A673 (cell line): ENCODE results near the gene WFDC13. TPM values are rescaled to one million over a fixed set of nuclear protein-coding genes. Genes with fewer than 3 reads are reported as not detected.
"Not testable (repeated sequence)": the region's sequence is repeated elsewhere in the genome, so short reads cannot be mapped to it uniquely, and the experiment has no call there.

Source experiments
- BruUV-seq: library from RNA; stranded (reverse); fragments of 400-500 nt; replicated peaks from 2 replicates; lab custom pipeline; 2021; lab: Mats Ljungman, UMichigan
- CTCF ChIA-PET: fragments of 300-600 bp; sonication (Branson Sonifier 250); formaldehyde crosslinking; loops from one replicate; lab custom pipeline; 2022; ENCODE audit warnings: antibody characterized with exemption; lab: Charles Lee
- POLR2A ChIA-PET: fragments of 300-600 bp; sonication (Branson Sonifier 250); formaldehyde crosslinking; loops from one replicate; lab custom pipeline; 2022; ENCODE audit warnings: antibody characterized with exemption; ENCODE audit not compliant: low non-redundant PET; lab: Charles Lee
- DNase-seq: peaks from one replicate; pipeline ENCODE4 v3.0.0-alpha.2; 2015; ENCODE audit warnings: low spot score
- H3K27ac ChIP-seq: fragments of 200-600 bp; sonication (generic); 2 replicates; pipeline ENCODE4 v1.5.1; 2016; ENCODE audit warnings: mixed run types, low read depth, mild to moderate bottlenecking, mixed read lengths, antibody characterized with exemption, low read length; ENCODE audit not compliant: poor library complexity, severe bottlenecking
- H3K27me3 ChIP-seq: fragments of 200-600 bp; sonication (generic); replicated peaks from 2 replicates; pipeline ENCODE4 v1.6.1; 2017; ENCODE audit warnings: mixed run types, low read depth, mild to moderate bottlenecking, mixed read lengths, antibody characterized with exemption, low read length; ENCODE audit not compliant: insufficient read depth, poor library complexity
- H3K36me3 ChIP-seq: fragments of 200-600 bp; sonication (generic); 2 replicates; pipeline ENCODE4 v1.6.1; 2016; ENCODE audit warnings: mixed run types, mild to moderate bottlenecking, mixed read lengths, antibody characterized with exemption, low read length; ENCODE audit not compliant: insufficient read depth, poor library complexity, severe bottlenecking
- H3K4me1 ChIP-seq: fragments of 200-600 bp; sonication (generic); 2 replicates; pipeline ENCODE4 v1.6.1; 2017; ENCODE audit warnings: mixed run types, mild to moderate bottlenecking, mixed read lengths, antibody characterized with exemption, low read length; ENCODE audit not compliant: insufficient read depth, poor library complexity, severe bottlenecking
- H3K4me3 ChIP-seq: fragments of 200-600 bp; sonication (generic); 2 replicates; pipeline ENCODE4 v1.5.1; 2016; ENCODE audit warnings: low read depth, mixed run types, mild to moderate bottlenecking, mixed read lengths, low read length; ENCODE audit not compliant: poor library complexity, severe bottlenecking
- H3K9me3 ChIP-seq: fragments of 200-600 bp; sonication (generic); 2 replicates; pipeline ENCODE4 v1.6.1; 2016; ENCODE audit warnings: mixed run types, low read depth, mild to moderate bottlenecking, mixed read lengths, antibody characterized with exemption, low read length; ENCODE audit not compliant: poor library complexity, severe bottlenecking
- CTCF ChIP-seq: fragments of 300-800, 200-600 bp; sonication (generic); conservative IDR thresholded peaks from 2 replicates; pipeline ENCODE4 v1.5.1; 2017; ENCODE audit warnings: low read depth, mild to moderate bottlenecking, antibody characterized with exemption, low read length, moderate library complexity, mixed read lengths
- EZH2 ChIP-seq: fragments of 200-600 bp; sonication (generic); IDR thresholded peaks from 2 replicates; pipeline ENCODE4 v1.6.1; 2017; ENCODE audit warnings: borderline replicate concordance, low read depth, mild to moderate bottlenecking, mixed read lengths, antibody characterized with exemption, low read length; ENCODE audit not compliant: poor library complexity, severe bottlenecking
- intact Hi-C: fragments of 100-400 bp; cut with micrococcal nuclease; formaldehyde crosslinking; loops from one replicate; pipeline ENCODE4 v1.10.0; 2022; ENCODE audit not compliant: unreplicated experiment
- total RNA-seq: library from RNA; stranded (reverse); gene quantifications from 2 replicates; pipeline ENCODE4 v1.2.3, GENCODE V29; 2021

The WFDC13 gene
- total RNA-seq, 1 experiment from 2014 or later: not detected

GRCh38 chr20:45679650-45680049, 22.2 kb upstream of the WFDC13 start:
- Histone ChIP-seq H3K4me3 (no peak overlapping the region), H3K9me3 (no peaks in the 10 kb centered on the region), H3K27ac (no peak overlapping the region), H3K27me3 (peaks cover under 1% of the 10 kb centered on the region), H3K4me1 (no peaks in the 10 kb centered on the region), H3K36me3 (no peaks in the 10 kb centered on the region)
- no TSS peak for BruUV-seq
- DNase-seq: no peak
- intact Hi-C loops: no loop called here
- ChIA-PET POLR2A (no interaction called here), CTCF (no interaction called here)
- TF ChIP-seq CTCF: no peak
- TF ChIP-seq EZH2: no peak

GRCh38 chr20:45685896-45686295, 15.9 kb upstream of the WFDC13 start:
- H3K9me3 ChIP-seq: no peaks in the 10 kb centered on the region
- H3K27me3 ChIP-seq: peaks cover 4% of the 10 kb centered on the region
- no peaks in the 10 kb centered on the region for H3K4me1 ChIP-seq
- intact Hi-C loops: no loop called here
- no peak overlapping the region for H3K4me3 ChIP-seq
- TF ChIP-seq EZH2: no peak
- no peak for TF ChIP-seq CTCF
- ChIA-PET POLR2A (no interaction called here), CTCF (no interaction called here)
- BruUV-seq: no TSS peak
- H3K36me3 ChIP-seq: no peaks in the 10 kb centered on the region
- H3K27ac ChIP-seq: no peak overlapping the region
- no peak for DNase-seq

GRCh38 chr20:45693346-45693745, 8.5 kb upstream of the WFDC13 start:
- H3K27me3 ChIP-seq, H3K36me3 ChIP-seq, H3K4me3 ChIP-seq, DNase-seq, BruUV-seq, CTCF ChIA-PET, H3K9me3 ChIP-seq, H3K27ac ChIP-seq, H3K4me1 ChIP-seq, intact Hi-C loops, POLR2A ChIA-PET: not testable (repeated sequence)

GRCh38 chr20:45695496-45695895, 6.3 kb upstream of the WFDC13 start:
- TF ChIP-seq CTCF (no peak), EZH2 (no peak)
- H3K36me3 ChIP-seq: no peaks in the 10 kb centered on the region
- no peak overlapping the region for H3K4me3 ChIP-seq
- H3K27ac ChIP-seq: no peak overlapping the region
- no peak for DNase-seq
- no TSS peak for BruUV-seq
- no peaks in the 10 kb centered on the region for H3K4me1 ChIP-seq
- ChIA-PET POLR2A (no interaction called here), CTCF (no interaction called here)
- H3K27me3 ChIP-seq: no peaks in the 10 kb centered on the region
- no peaks in the 10 kb centered on the region for H3K9me3 ChIP-seq
- intact Hi-C loops: no loop called here
